NCI-H187 (cell line): ENCODE results near the gene INSYN2B.

Source experiments
- DNase-seq, 2 experiments: peaks; one replicate each; lab custom pipeline; 2025; lab: John Stamatoyannopoulos, UW

Gene INSYN2B

GRCh38 chr5:169886677-169887076 is 93.6 kb downstream of the INSYN2B start:
- no peak for DNase-seq

- no peak for DNase-seq
Measured at GRCh38 chr5:169886033-169886432, 94.3 kb downstream of the INSYN2B start.

GRCh38 chr5:169881702-169882303 is 98.5 kb downstream of the INSYN2B start:
- DNase-seq = no peak

- no peak for DNase-seq
Measured at GRCh38 chr5:169880785-169881184, 99.5 kb downstream of the INSYN2B start.

- no peak for DNase-seq
Measured at GRCh38 chr5:169880012-169880663, 100.2 kb downstream of the INSYN2B start.

DNA sequence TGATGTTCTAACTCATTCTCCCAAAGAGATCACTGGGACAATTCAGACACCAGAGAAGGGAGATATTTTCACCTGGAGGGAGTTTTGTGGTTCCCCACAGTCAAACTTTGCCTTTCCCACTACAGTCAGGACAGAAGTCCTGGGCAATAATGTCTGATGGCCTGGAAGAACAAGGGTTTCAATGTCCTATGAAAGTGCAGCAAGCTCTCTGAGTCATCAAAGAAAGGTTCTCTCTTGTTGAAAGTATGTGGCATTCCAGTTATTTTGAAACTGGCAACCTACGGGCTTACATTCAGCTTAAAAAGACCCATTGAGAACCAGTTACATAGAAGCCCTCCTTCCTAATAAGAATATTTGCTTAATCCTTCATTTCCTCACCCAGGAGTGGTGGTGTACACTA is 103.9 kb downstream of the INSYN2B start:
- no peak for DNase-seq

GRCh38 chr5:169875731-169876130 is 104.6 kb downstream of the INSYN2B start:
- no peak for DNase-seq

- DNase-seq = no peak
Measured at GRCh38 chr5:169875091-169875728, 105.1 kb downstream of the INSYN2B start.

DNA sequence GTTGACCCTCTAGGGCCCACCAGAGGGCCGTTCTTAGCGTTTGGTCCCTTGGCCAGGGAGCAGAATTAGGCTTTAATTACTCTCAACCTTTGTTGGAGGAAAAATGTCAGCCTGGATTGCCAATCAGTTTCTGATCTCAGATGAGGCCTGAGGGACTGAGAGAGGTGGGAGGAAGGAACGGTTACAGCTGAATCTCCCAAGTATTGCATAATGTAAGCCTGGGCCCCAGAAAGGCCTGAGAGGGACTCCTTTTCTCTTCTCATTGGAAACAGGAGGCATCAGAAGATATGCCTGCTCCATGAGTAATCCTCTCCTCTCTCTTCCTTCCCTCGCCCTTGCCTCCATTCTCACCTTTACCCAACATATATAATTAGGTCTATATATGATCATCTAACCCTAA is 105.7 kb downstream of the INSYN2B start:
- DNase-seq = no peak

DNA sequence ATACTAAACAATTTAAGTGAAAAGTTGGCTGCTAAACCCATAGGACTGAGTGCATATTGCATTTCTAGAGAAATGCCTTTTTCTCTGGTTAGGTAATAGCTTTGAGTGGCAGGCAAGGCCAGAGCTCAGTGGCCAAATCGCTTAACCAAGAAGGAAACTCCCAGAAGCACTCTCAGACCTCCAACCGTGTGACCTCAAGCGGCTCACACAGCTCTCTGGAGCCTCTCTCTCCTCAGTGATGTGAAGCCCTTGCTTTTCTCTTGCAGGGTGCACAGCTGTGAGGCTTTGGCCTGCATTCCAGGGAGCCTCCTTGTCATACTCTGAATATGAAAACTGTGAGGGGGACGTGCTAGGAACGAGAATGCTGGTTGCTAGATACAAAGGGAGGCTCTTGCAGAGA is 106.7 kb downstream of the INSYN2B start:
- DNase-seq = no peak

DNA sequence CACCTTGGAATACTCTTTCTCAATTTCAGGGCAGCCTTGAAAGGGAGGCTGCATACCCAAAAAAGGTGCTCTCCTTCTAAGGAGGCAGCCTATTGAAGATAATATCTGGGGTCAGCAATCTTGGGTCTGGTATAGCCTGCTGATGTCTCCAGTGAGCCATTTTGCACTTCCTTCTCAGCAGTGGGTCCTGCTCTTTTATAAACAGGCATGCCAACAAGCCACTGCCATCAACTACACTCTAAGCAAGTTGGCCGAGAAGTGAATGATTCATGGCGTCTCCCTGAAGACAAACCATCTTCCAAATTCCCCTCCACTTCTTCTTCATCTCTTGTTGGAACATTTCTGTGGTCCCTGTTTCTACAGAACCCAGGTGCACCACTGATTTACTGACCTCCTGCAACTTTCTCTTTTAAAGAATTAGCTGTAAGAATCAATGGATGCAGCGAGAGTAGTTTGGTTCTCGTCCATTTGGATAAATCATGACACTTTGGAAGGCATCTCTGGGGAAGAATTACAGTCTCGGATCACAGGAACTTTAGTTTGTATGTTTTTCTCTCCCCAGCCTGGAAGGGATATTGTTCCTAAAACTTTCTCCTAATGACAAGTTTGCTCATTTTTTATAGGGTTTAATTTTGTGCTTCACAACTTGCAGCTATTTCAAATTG is 108.3 kb downstream of the INSYN2B start:
- DNase-seq = no peak

GRCh38 chr5:169870211-169870610 is 110.1 kb downstream of the INSYN2B start:
- no peak for DNase-seq

DNA sequence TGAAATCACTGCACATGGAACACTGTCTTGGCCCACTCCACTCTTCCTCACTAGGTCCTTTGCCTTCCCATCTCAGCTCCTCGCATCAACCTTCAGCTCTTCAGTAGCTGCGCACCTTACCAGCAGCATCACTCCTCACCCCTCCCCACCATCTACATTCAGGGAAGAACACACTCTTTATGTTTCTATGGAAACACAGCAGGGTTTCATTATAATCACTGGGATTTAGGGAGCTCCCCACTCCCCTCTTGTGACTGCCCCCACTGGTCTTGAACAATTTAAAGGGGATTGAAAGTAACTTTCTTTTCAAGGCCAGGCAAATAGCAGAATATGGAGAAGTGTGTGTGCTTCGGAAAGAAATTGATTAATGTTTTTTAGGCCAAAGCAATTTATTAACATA is 111.2 kb downstream of the INSYN2B start:
- DNase-seq = no peak

- no peak for DNase-seq
Measured at GRCh38 chr5:169867347-169867746, 112.9 kb downstream of the INSYN2B start.

GRCh38 chr5:169864483-169864882 is 115.8 kb downstream of the INSYN2B start:
- DNase-seq = no peak

DNA sequence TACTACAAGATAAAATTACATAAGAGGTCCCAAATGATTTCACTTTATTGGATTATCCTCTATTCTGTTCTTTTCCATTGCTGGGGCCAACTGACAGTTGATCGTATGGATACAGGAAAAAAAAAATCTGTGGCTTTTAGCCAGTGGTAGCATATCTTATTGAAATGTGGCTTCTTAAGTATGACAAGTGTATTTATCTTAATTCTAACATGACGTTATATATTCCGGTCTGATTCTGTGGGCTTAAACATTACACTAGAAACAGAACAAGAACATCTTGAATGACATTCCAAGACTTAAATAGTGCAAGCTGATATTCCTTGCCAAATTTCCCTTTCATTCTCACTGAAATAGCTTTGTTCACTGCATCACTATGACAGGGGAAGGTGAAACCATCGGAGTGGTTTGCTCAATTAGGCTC is 117.9 kb downstream of the INSYN2B start:
- no peak for DNase-seq

DNA sequence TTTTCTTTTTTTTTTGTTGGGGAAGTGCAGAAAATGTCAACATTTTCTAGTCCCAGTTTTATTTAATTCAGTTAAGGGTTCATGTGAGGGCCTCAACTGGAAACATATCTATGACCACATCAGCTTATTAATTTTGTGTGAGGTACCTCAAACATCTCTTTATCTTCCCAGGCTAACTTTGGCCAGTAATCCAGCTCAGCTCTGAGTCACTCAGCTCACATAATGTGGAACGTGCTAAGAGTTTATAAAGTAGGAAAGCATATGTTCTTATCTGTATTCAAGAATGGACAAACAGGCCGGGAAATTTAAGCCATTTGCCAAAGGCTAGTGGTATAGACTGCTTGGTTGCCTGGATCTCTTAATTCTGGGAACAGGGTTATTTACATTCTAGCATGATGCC is 118.4 kb downstream of the INSYN2B start:
- DNase-seq = no peak

DNA sequence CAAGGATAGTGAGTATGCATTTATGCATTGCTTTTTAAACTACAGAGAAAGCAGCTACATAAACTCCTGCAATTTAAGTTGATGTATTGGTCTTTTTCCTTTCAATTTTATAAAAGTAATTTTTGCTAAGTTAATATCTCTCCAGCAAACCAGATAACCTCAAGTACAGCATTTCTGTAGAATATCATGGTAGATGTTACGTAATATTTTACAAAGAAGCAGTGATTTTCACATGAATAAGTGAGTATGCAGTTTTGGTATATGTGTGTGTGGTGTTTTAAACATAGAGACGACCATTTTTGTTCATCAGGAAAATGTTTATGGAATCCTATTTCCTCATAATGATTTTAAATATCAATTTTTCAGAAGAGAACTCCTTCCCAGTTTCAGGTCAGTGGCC is 118.9 kb downstream of the INSYN2B start:
- no peak for DNase-seq

DNA sequence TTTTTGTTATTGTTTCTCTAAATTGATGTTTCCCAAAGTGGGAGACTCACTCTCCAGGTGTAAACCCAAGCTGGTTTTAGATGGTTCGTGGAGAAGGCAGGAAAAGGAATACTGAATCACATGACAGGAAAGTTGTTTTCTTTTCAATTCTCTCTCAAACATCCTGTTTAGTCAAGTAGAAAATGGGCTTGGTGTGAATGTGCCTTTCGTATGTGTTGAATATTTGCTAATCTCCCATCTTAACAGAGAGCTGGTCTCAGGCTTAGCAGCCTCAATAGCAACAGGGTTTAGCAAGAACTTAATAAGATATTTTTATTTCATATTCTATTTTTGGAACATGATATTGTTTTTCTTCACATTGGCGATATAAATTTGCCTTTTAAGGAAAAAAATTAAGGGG is 119.7 kb downstream of the INSYN2B start:
- DNase-seq = no peak

DNA sequence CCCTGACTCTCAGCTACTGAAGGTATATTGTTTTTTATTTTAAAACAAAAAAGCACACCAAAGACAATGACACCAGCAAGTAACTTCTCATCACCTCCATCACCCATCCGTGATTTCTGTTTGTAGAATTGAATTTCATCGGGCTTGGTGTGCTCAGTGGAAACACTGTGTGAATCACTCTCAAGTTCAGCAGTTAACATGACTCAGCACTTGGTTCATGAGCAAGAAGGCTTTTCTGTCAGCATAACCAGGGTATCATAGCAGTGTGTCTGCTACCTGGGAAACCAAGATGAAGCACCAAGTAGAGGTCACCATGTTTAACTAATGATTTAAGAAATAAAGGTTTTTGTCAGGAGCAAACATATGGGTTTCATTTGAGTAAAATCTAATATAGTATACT is 123.7 kb downstream of the INSYN2B start:
- no peak for DNase-seq

DNA sequence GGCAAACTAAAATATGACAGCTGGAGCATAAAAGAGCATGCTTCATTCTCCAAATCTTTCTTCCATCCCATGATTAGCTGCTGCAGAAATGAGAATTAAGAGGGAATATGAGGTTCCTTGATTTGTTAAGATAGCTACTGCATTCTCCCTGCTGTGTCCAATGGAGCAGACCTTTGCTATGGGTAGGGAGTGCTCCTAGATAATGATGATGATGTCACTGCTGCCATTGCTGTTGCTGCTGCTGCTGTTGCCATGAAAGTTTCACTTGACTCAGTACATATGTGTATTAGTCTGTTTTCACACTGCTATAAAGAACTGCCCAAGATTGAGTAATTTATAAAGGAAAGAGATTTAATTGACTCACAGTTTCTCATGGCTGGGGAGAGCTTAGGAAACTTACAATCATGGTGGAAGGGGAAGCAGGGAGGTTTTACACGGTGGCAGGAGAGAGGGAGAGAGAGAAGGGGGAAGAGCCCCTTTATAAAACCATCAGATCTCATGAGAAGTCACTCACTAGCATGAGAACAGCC is 128.9 kb downstream of the INSYN2B start:
- no peak for DNase-seq

DNA sequence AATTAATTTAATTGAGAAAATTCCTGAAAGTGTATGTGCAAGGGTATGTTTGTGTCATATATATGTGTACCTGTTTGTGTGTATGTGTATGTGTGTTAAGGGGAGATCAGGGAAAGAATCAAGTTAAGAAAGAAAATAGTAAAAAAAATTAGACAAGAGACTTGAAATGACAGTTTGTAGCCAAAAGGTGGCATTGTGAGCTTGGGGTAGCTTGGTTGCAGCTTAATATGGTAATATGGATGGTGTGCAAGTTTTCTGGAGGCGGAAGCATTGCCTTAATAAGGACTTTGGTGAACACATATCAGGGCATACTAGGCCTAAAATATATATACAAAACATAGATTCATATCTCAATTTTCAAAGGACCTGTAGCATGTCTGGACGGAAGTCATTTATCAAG is 129.9 kb downstream of the INSYN2B start:
- no peak for DNase-seq

- no peak for DNase-seq
Measured at GRCh38 chr5:169848792-169849191, 131.5 kb downstream of the INSYN2B start.
